Breast epithelium (tissue), 3 donors: ENCODE results near the gene ALDH2.
"Not testable (repeated sequence)": the region's sequence is repeated elsewhere in the genome, so short reads cannot be mapped to it uniquely, and the experiment has no call there.

Source experiments
- POLR2A ChIP-seq: fragments of 450-650 bp; IDR thresholded peaks from one replicate; pipeline ENCODE4 v1.6.1; 2016; ENCODE audit warnings: antibody characterized with exemption, mild to moderate bottlenecking, moderate library complexity
- TF ChIP-seq, protein P1 (sequence below), 3 donors: fragments of 450-650 bp; IDR thresholded peaks; one replicate each; pipeline ENCODE4 v1.5.1; 2016 to 2017; ENCODE audit warnings: antibody characterized with exemption in 3 of 3, mild to moderate bottlenecking in 3 of 3, moderate library complexity in 3 of 3

DNA sequence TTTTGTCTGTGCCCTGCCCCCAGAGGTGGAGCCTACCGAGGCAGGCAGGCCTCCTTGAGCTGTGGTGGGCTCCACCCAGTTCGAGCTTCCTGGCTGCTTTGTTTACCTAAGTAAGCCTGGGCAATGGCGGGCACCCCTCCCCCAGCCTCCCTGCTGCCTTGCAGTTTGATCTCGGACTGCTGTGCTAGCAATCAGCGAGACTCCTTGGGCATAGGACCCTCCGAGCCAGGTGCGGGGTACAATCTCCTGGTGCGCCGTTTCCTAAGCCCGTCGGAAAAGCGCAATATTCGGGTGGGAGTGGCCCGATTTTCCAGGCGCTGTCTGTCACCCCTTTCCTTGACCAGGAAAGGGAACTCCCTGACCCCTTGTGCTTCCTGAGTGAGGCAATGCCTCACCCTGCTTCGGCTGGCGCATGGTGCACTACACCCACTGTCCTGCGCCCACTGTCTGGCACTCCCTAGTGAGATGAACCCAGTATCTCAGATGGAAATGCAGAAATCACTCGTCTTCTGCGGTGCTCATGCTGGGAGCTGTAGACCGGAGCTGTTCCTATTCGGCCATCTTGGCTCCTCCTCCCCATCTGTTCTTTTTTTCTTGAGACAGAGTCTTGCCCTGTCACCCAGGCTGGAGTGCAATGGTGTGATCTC is 68.1 kb downstream of the ALDH2 start:
- TF ChIP-seq, protein P1, sequence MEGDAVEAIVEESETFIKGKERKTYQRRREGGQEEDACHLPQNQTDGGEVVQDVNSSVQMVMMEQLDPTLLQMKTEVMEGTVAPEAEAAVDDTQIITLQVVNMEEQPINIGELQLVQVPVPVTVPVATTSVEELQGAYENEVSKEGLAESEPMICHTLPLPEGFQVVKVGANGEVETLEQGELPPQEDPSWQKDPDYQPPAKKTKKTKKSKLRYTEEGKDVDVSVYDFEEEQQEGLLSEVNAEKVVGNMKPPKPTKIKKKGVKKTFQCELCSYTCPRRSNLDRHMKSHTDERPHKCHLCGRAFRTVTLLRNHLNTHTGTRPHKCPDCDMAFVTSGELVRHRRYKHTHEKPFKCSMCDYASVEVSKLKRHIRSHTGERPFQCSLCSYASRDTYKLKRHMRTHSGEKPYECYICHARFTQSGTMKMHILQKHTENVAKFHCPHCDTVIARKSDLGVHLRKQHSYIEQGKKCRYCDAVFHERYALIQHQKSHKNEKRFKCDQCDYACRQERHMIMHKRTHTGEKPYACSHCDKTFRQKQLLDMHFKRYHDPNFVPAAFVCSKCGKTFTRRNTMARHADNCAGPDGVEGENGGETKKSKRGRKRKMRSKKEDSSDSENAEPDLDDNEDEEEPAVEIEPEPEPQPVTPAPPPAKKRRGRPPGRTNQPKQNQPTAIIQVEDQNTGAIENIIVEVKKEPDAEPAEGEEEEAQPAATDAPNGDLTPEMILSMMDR (IDR thresholded peaks at IDR 0.05) = not testable (repeated sequence)
- TF ChIP-seq POLR2A = not testable (repeated sequence)
